Measurements from ENCODE around the gene OSBPL1A. TPM values are rescaled to one million over a fixed set of nuclear protein-coding genes. Genes with fewer than 3 reads are reported as not detected.

Gene OSBPL1A
- total RNA-seq, 4 donors from 2014 or later = 61.5 to 227 (median 98.7) TPM

GRCh38 chr18:24197412-24197811 is 200.2 kb downstream of the OSBPL1A start:
- no peak overlapping the region for H3K4me3 ChIP-seq
- no peaks in the 10 kb centered on the region for H3K36me3 ChIP-seq
- intact Hi-C loops (cut with DNase I; ENCODE audit: low total_unique reads) (loop anchor here (5.0 kb wide), 2 partner anchors 35 to 790 kb away; no protein-coding TSS in a partner anchor), in situ Hi-C loops (cut with MboI; ENCODE audit: low sequenced_read_pairs in 4 of 4) (no loop called here)
- H3K27me3 ChIP-seq = no peaks in the 10 kb centered on the region
- TF ChIP-seq POLR2A (IDR thresholded peaks at IDR 0.05) (no peak), CTCF (IDR thresholded peaks at IDR 0.05 in 4 of 5, conservative IDR thresholded peaks at IDR 0.05 in 1 of 5) (no peak)
- peaks cover 77 to 86% of the 10 kb centered on the region in 2 donors for H3K4me1 ChIP-seq
- ATAC-seq = no peak
- no peaks in the 10 kb centered on the region for H3K9me3 ChIP-seq
- peak overlapping the region in 3 of 4 donors; percentile 91 to 97 (median 93) for H3K27ac ChIP-seq
- no peak for DNase-seq

GRCh38 chr18:24196764-24197163 is 200.9 kb downstream of the OSBPL1A start:
- in situ Hi-C loops (cut with MboI; ENCODE audit: low sequenced_read_pairs in 4 of 4) (no loop called here), intact Hi-C loops (cut with DNase I; ENCODE audit: low total_unique reads) (loop anchor here (5.0 kb wide), 2 partner anchors 36 to 791 kb away; no protein-coding TSS in a partner anchor)
- H3K36me3 ChIP-seq = no peaks in the 10 kb centered on the region
- ATAC-seq (peak in 1 of 2 donors; percentile 20), DNase-seq (peak; percentile 47 to 83)
- H3K27me3 ChIP-seq = no peaks in the 10 kb centered on the region
- peak in 1 of 2 donors; percentile 16 for TF ChIP-seq POLR2A (IDR thresholded peaks at IDR 0.05)
- TF ChIP-seq CTCF (IDR thresholded peaks at IDR 0.05 in 4 of 5, conservative IDR thresholded peaks at IDR 0.05 in 1 of 5) = no peak
- H3K4me1 ChIP-seq = peaks cover 77 to 86% of the 10 kb centered on the region in 2 donors
- no peak overlapping the region for H3K4me3 ChIP-seq
- H3K9me3 ChIP-seq = no peaks in the 10 kb centered on the region
- H3K27ac ChIP-seq = peak overlapping the region in 3 of 4 donors; percentile 91 to 97 (median 93)

GRCh38 chr18:24195296-24196053 is 202.1 kb downstream of the OSBPL1A start:
- Histone ChIP-seq H3K9me3 (no peaks in the 10 kb centered on the region), H3K36me3 (no peaks in the 10 kb centered on the region), H3K4me3 (no peak overlapping the region), H3K27me3 (no peaks in the 10 kb centered on the region), H3K4me1 (peaks cover 77 to 86% of the 10 kb centered on the region in 2 donors), H3K27ac (peak overlapping the region in 1 of 4 donors; percentile 97)
- ATAC-seq (no peak), DNase-seq (no peak)
- intact Hi-C loops (cut with DNase I; ENCODE audit: low total_unique reads) = loop anchor here (5.0 kb wide), 2 partner anchors 37 to 792 kb away; no protein-coding TSS in a partner anchor
- TF ChIP-seq POLR2A (IDR thresholded peaks at IDR 0.05) (no peak), CTCF (IDR thresholded peaks at IDR 0.05 in 4 of 5, conservative IDR thresholded peaks at IDR 0.05 in 1 of 5) (no peak)
- in situ Hi-C loops (cut with MboI; ENCODE audit: low sequenced_read_pairs in 4 of 4) = no loop called here

- Histone ChIP-seq H3K4me3 (no peak overlapping the region), H3K27ac (peak overlapping the region; percentile 38 to 72 (median 64)), H3K36me3 (peaks cover 0 to 4% of the 10 kb centered on the region in 2 donors), H3K27me3 (no peaks in the 10 kb centered on the region), H3K4me1 (peaks cover 57 to 70% of the 10 kb centered on the region in 2 donors), H3K9me3 (no peaks in the 10 kb centered on the region)
- ATAC-seq (peak in 1 of 2 donors; percentile 41), DNase-seq (no peak)
- TF ChIP-seq CTCF (IDR thresholded peaks at IDR 0.05 in 4 of 5, conservative IDR thresholded peaks at IDR 0.05 in 1 of 5) (no peak), POLR2A (IDR thresholded peaks at IDR 0.05) (no peak)
- intact Hi-C loops (cut with DNase I; ENCODE audit: low total_unique reads) (no loop called here), in situ Hi-C loops (cut with MboI; ENCODE audit: low sequenced_read_pairs in 4 of 4) (no loop called here)
Measured at GRCh38 chr18:24190590-24190989, 207.0 kb downstream of the OSBPL1A start.
